Activated naive CD4-positive, alpha-beta T cell treated with anti-CD3 and anti-CD28 coated beads, Interleukin-2, amount 50 U/mL, for 16 hours (primary cell): ENCODE data around the gene VWC2L.

Experiments used
- DNase-seq: peaks from one replicate; pipeline ENCODE4 v3.0.0-alpha.2; 2020

Gene VWC2L

DNA sequence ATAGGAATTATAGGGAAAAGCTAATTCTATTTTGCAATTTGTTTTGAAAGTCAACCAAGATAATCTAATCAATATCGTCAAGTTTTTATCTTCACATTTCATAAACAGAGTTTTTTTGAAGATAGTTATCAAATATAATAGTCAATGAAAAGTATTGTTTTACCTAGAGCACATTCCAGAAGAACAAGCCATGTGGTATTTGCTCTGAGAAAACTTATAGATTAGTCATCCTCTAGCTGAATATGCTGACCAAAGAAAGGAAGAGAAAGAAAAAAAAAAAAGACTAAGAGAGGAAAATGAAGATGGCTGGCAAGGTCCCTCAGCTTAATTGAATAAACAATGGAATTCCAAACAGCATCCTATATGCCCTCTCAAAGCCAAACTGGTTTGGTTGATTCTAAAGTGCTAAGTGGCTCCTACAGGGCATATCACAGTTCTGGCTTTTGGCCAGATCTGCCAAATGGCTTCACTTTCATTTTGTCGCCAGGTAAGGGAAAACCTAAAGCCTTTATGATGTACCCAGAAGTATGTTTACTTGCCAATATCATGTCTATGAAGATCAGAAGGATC is 132.6 kb downstream of the VWC2L start:
- no peak for DNase-seq

DNA sequence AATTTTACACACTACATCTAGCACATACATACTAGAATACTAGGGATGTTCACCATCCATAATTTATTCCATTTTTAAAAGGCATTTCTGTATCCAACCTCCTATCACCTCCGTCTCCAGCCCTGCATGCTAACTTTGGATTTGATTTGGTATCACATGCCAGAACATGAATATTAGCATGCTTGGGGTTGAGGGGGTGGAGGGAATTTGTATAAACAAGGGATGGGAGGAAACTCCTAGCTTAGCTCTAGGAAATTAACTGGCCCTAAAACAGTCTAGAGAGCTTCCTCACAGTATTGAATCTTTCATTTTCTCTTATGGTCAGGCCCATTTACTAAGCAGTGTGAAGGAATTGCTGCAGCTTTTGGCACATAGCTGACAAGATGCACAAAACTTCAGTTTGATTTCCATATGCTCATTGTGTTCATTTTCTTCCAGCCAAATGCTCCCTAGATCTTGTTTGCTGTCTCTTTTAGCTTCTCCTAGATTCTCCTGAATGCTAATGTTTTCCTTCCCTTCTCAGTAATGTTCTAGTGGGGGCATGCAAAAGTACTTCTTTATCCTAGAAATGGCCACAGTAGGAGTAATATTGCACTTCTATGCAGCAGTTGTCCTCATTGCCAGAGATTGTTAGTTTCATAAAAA is 135.2 kb downstream of the VWC2L start:
- DNase-seq = no peak

DNA sequence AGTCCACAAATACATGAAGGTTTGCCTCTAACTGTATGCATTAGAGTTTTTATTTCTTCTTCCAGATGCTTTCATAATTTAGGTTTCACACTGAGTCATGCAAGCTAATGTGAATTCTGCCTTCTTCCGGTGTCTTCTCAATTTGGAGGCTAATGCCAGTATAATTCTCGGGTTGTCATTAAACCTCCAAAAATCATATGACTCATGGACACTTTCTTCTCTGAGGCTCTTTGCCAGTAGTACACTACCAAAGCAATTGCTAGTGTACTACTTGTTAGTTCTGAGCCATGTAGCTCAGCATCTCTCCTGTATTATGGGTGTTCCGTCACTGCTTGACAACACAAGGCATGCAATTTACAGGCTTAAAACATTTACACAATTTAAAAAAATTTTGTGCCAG is 137.1 kb downstream of the VWC2L start:
- no peak for DNase-seq

DNA sequence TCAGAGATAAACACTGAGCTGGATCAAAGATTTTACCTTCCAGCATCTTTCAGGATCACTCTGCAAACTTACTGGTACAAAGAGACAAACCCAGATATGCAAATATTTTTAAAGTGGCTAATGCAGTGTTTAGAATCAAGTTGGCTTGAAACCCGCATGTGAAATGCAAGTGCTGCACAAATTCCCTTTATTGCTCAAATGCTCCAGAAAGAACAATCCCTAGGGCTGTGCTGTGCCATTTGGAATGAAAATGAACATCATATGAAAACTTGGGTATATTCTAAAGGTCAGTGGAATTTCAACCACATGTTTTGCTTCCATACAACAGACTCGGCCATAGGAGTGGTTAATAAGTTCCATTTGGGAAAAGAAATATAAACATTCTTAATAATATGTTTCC is 139.1 kb downstream of the VWC2L start:
- DNase-seq = no peak

DNA sequence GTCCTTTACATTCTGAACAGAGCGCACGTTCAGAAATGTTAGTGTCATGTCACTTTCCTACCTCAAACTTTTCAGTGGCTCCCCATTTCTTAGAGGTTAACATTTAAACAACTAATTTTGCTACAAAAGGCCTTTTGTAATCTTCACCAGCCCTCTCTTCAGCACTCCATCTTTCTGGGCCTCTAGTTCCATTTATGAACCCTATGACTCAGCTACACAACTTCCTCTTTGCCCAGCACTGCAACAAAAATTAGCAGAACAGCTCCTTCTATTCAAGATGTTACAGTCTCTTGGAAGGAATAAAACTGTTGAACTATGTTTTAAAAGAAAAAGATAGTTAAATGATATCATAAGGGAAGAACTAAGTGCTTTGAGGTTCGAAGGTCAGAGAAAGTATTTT is 139.9 kb downstream of the VWC2L start:
- DNase-seq = no peak

DNA sequence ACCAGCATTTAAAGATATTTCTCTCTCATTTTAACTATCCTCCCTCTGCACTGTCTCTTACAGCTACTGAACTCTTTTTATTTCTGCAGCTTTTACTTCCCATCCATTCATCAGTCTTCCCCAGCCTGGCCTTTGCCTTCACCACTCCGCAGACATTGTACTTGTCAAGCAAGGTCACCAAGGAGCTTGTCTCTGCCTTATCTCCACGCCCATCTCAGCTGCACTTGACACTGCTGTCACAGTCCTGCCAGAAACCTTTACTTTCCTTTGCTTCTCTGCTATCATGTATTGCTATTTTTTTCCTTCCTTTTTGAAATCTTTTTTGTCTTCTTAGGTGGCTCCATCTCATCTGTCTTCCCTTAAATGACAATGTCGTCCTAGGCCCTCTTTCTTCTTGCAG is 147.0 kb downstream of the VWC2L start:
- no peak for DNase-seq

DNA sequence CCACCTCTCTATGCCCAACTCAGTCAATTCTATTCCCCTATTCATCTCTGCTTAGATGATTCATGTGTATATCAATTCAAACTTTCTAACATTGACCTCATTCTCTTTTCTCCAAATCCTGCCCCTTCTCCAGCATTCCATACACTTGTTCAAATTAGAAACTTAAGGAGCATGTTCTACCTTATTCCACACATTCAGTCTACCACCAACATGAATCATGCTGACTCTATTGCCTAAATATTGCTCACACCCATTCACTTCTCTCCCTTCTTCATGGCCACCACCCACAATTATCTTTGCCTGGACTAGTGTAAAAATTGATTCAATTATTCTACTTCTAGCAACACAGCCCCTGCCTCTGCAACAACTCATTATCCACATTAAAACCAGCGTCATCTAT is 147.5 kb downstream of the VWC2L start:
- DNase-seq = no peak

DNA sequence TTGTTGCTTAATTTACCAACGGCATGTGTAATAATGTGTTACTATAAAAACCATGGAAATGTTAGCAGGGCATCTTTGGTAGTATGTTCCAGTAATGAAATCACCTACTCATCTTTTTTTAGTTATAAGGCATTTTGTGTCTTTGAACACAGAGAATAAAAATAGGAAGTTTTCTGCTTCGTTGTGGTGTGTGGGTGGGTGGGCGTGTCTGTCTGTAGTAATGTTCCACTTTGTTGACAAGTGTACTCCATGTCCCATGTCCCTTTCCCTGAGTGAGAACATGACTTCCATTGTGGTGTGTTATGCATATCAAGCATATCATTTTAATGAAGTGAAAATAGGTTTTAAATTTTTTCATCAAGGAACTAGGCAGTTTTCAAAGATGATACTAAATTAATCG is 149.3 kb downstream of the VWC2L start:
- DNase-seq = no peak

DNA sequence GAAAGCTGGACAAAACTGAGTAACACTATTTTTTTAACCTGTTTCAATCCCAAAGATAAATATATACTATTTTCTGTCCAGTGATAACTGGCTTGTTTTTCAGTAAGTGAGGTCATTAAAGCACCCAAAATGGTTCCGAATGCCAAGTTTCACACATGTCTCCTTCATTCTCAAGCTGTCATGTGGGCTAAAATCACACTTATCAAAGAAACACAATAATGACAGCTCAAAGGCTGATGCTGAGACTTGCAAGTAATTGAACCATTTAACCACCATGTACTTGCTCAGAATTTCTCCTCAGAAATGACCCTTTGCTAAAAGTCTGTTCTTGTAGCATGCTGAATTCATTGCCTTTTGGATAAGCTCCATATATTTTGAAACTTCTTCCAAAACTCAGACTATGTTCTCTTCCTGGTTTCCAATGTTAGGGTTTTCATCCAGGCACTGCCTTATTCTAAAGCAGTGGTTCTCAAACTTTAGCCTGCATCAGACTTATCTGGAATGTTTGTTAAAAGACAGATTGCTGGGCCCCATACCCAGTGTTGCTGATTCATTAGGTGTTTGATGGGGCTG is 149.8 kb downstream of the VWC2L start:
- no peak for DNase-seq

DNA sequence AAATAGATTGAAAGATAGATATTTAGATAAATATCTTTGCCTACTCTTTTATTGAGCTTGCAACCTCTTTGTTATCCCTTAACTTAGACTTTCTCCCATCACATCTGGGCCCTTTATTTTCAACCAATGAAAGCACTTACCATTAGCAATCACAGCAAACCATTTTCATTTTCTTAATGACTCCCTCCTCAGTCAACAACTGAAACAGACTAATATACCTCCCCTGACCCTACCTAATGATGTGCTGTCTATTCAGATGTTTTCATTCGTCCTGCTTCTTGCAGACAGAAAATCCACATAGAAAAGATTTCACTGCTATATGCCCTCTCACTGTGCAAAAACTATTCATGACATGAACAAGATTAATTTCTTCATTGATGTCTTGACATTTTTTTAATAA is 154.4 kb downstream of the VWC2L start:
- no peak for DNase-seq

DNA sequence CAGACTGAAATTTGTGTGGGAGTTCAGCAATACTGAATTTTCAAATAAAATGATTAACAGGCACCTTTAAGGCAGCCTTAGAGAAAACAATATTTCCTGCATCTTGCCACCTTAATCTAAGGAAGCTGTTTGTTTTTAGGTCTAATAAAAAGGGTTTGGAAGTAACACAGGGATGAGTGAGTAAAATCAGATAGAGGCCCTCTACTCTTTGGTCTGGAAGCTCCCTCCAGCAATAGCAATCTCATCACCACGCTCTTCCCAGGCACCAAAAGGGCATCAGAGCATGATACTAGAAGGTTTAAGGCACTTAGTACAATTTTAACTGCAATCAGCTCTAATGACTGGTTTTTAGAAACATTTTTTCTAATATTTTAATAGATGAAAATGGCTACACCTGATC is 155.6 kb downstream of the VWC2L start:
- no peak for DNase-seq

DNA sequence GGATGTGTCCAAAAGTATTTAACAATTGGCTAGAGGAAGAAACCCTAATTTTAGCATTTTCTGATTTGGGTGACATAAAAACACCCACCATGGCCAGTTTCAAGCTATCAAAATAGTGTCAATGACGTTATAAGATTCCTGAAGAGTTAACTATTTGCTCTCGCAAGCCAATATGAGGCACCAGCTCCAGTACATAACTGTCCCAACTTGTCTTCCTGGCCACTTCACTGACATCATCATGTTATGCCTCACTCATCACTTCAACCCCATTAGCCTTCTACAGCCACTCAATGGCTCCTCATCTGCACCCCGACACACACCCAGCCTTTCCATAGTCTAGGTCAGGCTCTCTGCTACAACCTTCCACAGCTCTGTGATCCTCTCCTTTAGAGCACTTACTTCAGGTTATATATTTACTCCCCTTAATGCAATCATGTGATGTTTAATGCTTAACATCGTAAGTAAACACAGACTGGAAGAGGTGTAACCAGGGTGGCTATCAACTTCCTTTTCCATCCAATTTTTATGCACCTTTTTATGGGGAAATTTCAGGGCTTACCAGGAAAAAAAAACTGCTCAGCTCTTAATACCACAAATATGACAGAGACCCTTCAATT is 158.7 kb downstream of the VWC2L start:
- DNase-seq = no peak

DNA sequence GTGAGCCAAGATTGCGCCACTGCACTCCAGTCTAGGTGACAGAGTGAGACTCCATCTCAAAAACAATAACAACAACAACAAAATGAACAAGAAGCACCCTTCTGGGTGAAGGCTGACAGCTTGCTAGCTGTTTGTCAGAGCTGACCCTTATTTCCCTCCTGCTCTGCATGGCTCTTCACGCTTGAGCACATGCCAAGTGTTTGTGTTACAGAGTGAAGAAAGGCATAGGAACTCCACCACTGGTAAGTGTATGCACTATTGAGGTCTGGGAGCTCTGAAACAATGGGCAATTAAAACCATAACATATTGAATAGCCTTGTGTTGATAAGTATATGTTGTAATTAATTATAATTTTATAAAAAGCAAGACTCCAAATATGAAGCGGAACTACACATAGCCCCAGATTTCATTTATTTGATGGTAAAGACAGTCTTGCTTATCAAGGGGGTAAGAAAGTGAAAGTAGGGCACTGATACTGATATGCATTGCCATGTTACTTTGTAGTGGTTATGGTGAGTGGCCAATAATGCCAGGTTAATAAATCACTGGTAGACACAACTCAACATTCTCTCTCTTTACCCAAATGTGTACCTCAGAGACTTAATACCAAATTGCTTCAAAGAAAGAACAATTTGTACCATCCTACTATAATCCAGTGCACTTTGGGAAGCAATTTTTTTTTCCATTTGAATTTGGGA is 163.4 kb downstream of the VWC2L start:
- no peak for DNase-seq

DNA sequence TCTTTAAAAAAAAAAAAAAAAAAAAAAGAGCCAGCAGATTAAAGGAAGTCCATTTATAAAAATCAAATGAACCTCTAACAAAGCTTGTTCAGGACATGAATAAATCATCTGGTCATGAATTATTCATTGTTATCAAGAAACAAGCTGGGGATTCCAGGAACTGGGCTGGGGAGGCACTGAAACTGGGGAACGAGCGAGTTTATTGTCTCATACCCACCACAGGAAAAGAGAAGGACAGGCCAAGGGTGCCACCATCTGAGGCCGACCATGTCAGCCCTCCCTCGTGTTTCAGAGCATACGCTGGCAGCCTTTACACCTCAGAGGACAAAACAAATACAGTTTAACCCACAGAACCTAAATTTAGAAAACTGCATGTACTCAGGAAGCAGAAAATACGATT is 164.2 kb downstream of the VWC2L start:
- DNase-seq = no peak

DNA sequence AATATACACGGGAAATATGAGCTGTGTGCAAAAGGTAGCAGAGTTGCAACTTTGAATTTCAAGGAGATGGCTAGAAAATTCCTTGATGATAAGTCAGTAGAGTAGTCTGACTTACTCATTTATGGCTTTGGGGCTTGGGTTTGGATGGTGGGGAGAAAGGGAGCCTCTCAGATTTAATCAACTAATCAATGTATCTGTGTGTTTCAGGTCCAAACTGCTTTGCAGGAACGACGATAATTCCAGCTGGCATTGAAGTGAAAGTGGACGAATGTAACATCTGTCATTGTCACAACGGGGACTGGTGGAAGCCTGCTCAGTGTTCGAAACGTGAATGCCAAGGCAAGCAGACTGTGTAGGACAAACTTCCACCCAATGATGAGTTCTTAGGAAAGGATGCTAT is 164.6 kb downstream of the VWC2L start:
- no peak for DNase-seq

DNA sequence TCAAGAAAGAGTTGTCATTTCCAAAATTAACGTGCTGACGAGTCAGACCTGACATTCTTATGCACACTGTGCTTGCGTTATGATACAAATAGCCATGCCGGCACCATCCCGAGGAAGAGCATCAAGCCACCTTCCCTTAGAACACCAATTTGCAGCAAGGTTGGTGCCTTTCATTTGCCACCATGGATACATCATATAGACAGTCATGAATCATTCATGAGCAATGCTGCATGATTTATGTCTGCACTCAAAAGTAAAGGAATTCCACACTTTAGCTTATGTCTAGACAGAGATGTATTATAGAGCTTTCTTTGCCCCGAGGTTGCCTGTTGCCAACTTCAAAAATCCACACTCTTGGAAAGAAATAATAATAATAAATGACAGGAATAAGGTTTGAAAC is 166.9 kb downstream of the VWC2L start:
- no peak for DNase-seq

DNA sequence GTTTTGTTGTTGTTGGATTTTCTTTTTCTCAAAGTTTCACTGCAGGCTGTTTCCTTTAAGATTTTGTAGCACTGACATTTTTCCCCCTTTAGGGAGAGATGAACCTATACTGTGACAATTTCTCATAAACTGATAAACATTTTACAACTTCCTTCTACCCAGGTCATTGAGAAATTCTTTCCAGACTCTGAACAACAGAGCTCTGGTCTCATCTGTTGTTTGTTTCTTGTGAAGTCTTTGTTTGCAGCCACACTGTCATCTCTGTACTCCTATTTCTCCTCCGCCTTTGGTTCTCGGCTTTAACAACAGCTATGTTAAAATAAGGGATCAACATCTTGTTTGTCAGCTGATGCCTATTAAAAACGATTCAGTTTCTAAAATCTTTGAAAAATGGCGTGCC is 167.6 kb downstream of the VWC2L start:
- no peak for DNase-seq

DNA sequence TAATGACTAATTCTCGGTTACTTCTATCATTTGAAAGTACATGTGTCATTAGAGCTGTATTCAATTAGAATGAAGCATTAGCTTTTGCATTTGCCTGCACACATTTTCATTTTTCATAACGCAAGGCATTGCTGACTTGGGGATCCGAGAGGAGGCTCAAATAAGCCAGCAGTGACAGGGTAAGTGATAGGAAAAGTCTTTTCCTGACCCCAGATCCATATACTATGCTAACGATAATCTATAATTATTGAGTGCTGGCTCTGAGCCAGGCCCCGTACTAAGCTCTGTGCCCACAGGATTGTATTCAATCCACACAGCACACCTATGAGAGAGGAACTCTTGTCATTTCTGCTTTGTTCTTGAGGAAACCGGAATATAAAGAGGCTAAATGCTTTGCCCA is 168.2 kb downstream of the VWC2L start:
- no peak for DNase-seq

DNA sequence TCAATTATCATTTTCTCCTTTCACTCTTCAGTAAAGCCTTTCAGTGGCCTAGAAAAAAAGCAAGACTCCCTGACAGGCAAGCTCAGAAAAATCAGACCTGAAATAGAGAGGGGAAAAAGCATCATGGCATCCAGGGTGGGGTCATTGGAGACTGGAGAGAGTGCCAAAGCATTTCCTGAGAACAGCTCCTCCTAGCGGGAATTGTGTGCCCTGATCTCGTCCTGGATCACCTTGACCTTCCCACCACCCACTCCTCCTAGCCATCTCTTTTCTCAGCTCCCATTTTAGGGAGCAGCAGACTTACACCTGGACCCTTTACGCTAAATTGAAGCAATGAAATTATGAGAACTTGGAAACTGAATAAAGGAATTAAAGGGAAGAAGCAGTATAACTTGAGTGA is 176.6 kb downstream of the VWC2L start:
- DNase-seq = no peak

DNA sequence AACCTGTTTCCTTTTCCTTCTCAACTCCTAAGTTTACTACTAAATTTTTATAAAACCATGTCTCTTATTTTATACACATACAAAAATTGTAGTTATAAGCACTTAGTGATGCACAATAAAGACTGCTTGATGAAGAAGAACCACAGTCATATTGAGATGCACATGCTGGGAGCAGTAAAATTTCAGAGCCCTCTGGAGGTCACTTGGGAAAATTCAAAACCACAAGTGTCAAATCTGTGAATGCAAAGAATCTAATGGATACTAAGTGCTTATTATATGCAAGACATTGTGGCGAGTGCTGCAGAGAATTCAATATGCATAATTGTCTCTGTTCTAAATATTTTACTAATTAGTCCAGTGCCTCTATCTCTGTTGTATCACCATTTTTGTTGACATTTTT is 180.5 kb downstream of the VWC2L start:
- DNase-seq = no peak

DNA sequence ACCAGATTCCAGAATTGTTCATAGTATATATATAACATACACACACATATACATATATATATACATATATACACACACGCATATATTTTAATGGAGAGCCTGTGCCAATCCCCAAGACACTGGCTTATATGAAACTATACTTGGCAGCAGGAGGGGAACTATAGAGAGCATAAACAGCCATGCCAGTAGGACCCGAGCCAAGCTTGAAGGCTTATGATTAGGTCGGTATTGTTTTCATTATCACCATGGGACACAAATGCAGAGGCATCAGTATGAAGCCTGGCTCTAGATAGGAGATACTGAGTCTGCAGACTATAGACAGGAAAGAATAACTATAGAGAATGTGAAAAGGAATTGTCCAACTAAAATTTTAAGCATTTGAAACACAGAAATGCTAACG is 181.2 kb downstream of the VWC2L start:
- DNase-seq = no peak

DNA sequence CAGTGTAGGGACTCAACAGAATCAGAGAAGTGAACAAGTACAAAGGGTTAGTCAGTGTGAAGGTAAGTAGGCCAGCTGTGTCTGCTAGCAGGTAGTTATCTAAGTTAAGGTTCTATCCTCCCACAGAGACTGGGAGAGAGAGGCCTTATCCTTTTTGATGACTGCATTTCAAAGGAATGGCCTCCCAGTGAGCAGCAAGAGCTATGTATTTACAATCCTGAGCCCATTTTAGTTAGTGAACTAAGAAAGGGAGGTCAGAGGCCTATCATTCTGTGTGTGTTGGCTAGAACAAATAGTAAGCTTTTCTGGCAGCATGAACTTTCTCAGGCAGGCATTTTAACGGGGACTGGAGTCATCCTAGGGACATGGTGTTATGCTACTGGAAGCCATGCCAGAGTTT is 182.9 kb downstream of the VWC2L start:
- DNase-seq = no peak

DNA sequence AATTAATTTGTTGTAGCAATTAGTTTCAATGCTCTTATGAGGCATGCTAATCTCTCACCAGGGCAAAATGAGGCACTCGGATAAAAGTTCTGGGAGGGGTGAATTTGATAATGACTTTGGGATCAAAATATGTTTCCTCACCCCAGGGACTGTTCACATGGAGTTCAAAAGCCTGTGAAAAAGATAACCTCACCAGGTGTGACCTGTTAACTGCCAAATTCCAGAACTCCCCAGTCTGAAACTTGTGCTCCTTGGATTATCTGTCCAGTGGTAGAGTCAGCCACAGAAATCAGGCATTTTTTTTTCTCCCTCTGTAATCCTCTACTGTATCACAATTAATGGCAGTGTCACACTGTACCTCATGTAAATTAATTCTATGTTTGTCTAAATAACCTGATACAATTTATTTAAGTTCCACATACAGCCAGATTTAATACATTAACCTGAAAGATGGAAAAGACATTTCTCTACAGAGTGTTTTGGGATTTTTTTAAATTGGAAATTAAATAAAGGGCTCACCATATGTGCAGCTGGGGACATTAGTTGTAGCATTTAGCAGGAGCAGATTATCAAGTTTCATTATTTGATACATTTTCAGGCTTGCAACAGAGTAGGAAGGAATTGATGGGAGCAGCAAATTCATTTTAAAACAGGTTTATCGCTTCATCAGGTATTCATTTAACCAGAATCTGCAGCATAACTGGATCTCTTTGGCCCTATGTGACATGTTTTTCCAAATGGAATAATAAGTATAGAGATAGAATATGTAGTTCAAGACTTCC is 191.2 kb downstream of the VWC2L start:
- DNase-seq = no peak
